ENCODE measurements around the gene IL1B. TPM values are rescaled to one million over a fixed set of nuclear protein-coding genes. Genes with fewer than 3 reads are reported as not detected.

Gene IL1B
- total and polyA plus RNA-seq, 4 experiments from 2014 or later: 0.81 to 1.3 TPM; not detected in 2

GRCh38 chr2:112788653-112789052 lies 47.9 kb downstream of the IL1B start:
- H3K27ac ChIP-seq (ENCODE audit: low read depth, low read length): no peak overlapping the region
- no peaks in the 10 kb centered on the region for H3K4me1 ChIP-seq (ENCODE audit: insufficient read depth, low read length)
- H3K27ac Mint-ChIP-seq: no peak overlapping the region
- H3K4me1 Mint-ChIP-seq: peaks cover 0 to 3% (median 0%) of the 10 kb centered on the region in 4 donors
- no peaks in the 10 kb centered on the region for H3K36me3 ChIP-seq (ENCODE audit: insufficient read depth, low read length)
- no peak overlapping the region for H3K4me3 ChIP-seq (ENCODE audit: low read length in 2 of 2)
- DNase-seq: no peak
- H3K27me3 ChIP-seq (ENCODE audit: insufficient read depth, low read length): no peaks in the 10 kb centered on the region
- H3K9me3 Mint-ChIP-seq: peaks cover 0 to 4% (median 0%) of the 10 kb centered on the region in 8 donors
- ChIA-PET POLR2A (ENCODE audit: partially characterized antibody) (no interaction called here), CTCF (ENCODE audit: partially characterized antibody) (interaction anchor here (1.2 kb wide), 2 partner anchors 39 to 97 kb away, joined by 3 to 4 read pairs; no protein-coding TSS in a partner anchor)
- intact Hi-C loops (cut with micrococcal nuclease): no loop called here
- no peaks in the 10 kb centered on the region for H3K36me3 Mint-ChIP-seq
- no peak overlapping the region for H3K4me3 Mint-ChIP-seq
- H3K9me3 ChIP-seq (ENCODE audit: control insufficient read depth in 1 of 2, low read length in 2 of 2): no peaks in the 10 kb centered on the region
- peaks cover 3 to 9% of the 10 kb centered on the region in 2 donors for H3K27me3 Mint-ChIP-seq

- no peak for DNase-seq
- no peak overlapping the region for H3K4me3 ChIP-seq (ENCODE audit: low read length in 2 of 2)
- H3K27ac Mint-ChIP-seq: no peak overlapping the region
Observed at GRCh38 chr2:112787729-112788393, 48.7 kb downstream of the IL1B start.

GRCh38 chr2:112787294-112787693 lies 49.3 kb downstream of the IL1B start:
- Histone ChIP-seq H3K27me3 (ENCODE audit: insufficient read depth, low read length) (no peaks in the 10 kb centered on the region), H3K9me3 (ENCODE audit: control insufficient read depth in 1 of 2, low read length in 2 of 2) (no peaks in the 10 kb centered on the region), H3K4me1 (ENCODE audit: insufficient read depth, low read length) (no peaks in the 10 kb centered on the region), H3K27ac (ENCODE audit: low read depth, low read length) (no peak overlapping the region), H3K36me3 (ENCODE audit: insufficient read depth, low read length) (no peaks in the 10 kb centered on the region), H3K4me3 (ENCODE audit: low read length in 2 of 2) (no peak overlapping the region)
- no peaks in the 10 kb centered on the region for H3K36me3 Mint-ChIP-seq
- H3K4me1 Mint-ChIP-seq: peaks cover 0 to 3% (median 0%) of the 10 kb centered on the region in 4 donors
- ChIA-PET CTCF (ENCODE audit: partially characterized antibody) (interaction anchor here (1.1 kb wide), 1 partner anchor 38 kb away, joined by 3 read pairs; no protein-coding TSS in a partner anchor), POLR2A (ENCODE audit: partially characterized antibody) (no interaction called here)
- H3K9me3 Mint-ChIP-seq: peaks cover 0 to 1% (median 0%) of the 10 kb centered on the region in 8 donors
- H3K27me3 Mint-ChIP-seq: peaks cover 3 to 9% of the 10 kb centered on the region in 2 donors
- DNase-seq: no peak
- H3K4me3 Mint-ChIP-seq: no peak overlapping the region
- no peak overlapping the region for H3K27ac Mint-ChIP-seq
- intact Hi-C loops (cut with micrococcal nuclease): no loop called here

More at GRCh38 chr2:112787729-112788393, 48.7 kb downstream of the IL1B start:
- H3K27me3 Mint-ChIP-seq: peaks cover 3 to 9% of the 10 kb centered on the region in 2 donors
- peaks cover 0 to 3% (median 0%) of the 10 kb centered on the region in 4 donors for H3K4me1 Mint-ChIP-seq
- intact Hi-C loops (cut with micrococcal nuclease): no loop called here
- Histone ChIP-seq H3K36me3 (ENCODE audit: insufficient read depth, low read length) (no peaks in the 10 kb centered on the region), H3K27me3 (ENCODE audit: insufficient read depth, low read length) (no peaks in the 10 kb centered on the region), H3K27ac (ENCODE audit: low read depth, low read length) (no peak overlapping the region), H3K4me1 (ENCODE audit: insufficient read depth, low read length) (no peaks in the 10 kb centered on the region), H3K9me3 (ENCODE audit: control insufficient read depth in 1 of 2, low read length in 2 of 2) (no peaks in the 10 kb centered on the region)
- CTCF ChIA-PET (ENCODE audit: partially characterized antibody): interaction anchor here (1.1 kb wide), 1 partner anchor 38 kb away, joined by 3 read pairs; no protein-coding TSS in a partner anchor
- no peak overlapping the region for H3K4me3 Mint-ChIP-seq
- no peaks in the 10 kb centered on the region for H3K36me3 Mint-ChIP-seq
- H3K9me3 Mint-ChIP-seq: peaks cover 0 to 2% (median 0%) of the 10 kb centered on the region in 8 donors
- POLR2A ChIA-PET (ENCODE audit: partially characterized antibody): no interaction called here

GRCh38 chr2:112784199-112785189 lies 52.1 kb downstream of the IL1B start, which contains the start of gene IL1A:
IL1A (minus strand) TSS chr2:112784493; CDS start chr2:112783770, 723 bp downstream.
- peaks cover 3 to 9% of the 10 kb centered on the region in 2 donors for H3K27me3 Mint-ChIP-seq
- intact Hi-C loops (cut with micrococcal nuclease): no loop called here
- ChIA-PET CTCF (ENCODE audit: partially characterized antibody) (interaction anchor here (0.9 to 1.6 kb wide), 3 partner anchors 35 to 101 kb away, joined by 3 to 5 read pairs (median 3); no protein-coding TSS in a partner anchor), POLR2A (ENCODE audit: partially characterized antibody) (no interaction called here)
- DNase-seq: no peak
- no peaks in the 10 kb centered on the region for H3K9me3 ChIP-seq (ENCODE audit: control insufficient read depth in 1 of 2, low read length in 2 of 2)
- H3K4me1 Mint-ChIP-seq: peaks cover 0 to 3% (median 0%) of the 10 kb centered on the region in 4 donors
- no peak within 1 kb of the TSS for H3K27ac ChIP-seq (ENCODE audit: low read depth, low read length)
- no peak within 1 kb of the TSS for H3K4me3 ChIP-seq (ENCODE audit: low read length in 2 of 2)
- H3K27ac Mint-ChIP-seq: no peak within 1 kb of the TSS
- H3K9me3 Mint-ChIP-seq: no peaks in the 10 kb centered on the region
- peak within 1 kb of the TSS in 1 of 8 donors; percentile 7 for H3K4me3 Mint-ChIP-seq
- H3K4me1 ChIP-seq (ENCODE audit: insufficient read depth, low read length): no peaks in the 10 kb centered on the region
- no peaks in the 10 kb centered on the region for H3K27me3 ChIP-seq (ENCODE audit: insufficient read depth, low read length)
- no peaks in the 10 kb centered on the region for H3K36me3 ChIP-seq (ENCODE audit: insufficient read depth, low read length)
- no peaks in the 10 kb centered on the region for H3K36me3 Mint-ChIP-seq

GRCh38 chr2:112783187-112783714 lies 53.3 kb downstream of the IL1B start:
- Mint-ChIP-seq H3K4me3 (no peak overlapping the region), H3K27me3 (peaks cover 3 to 7% of the 10 kb centered on the region in 2 donors), H3K27ac (no peak overlapping the region), H3K36me3 (no peaks in the 10 kb centered on the region), H3K4me1 (peaks cover 0 to 3% (median 0%) of the 10 kb centered on the region in 4 donors), H3K9me3 (no peaks in the 10 kb centered on the region)
- no peaks in the 10 kb centered on the region for H3K4me1 ChIP-seq (ENCODE audit: insufficient read depth, low read length)
- no peak overlapping the region for H3K27ac ChIP-seq (ENCODE audit: low read depth, low read length)
- ChIA-PET POLR2A (ENCODE audit: partially characterized antibody) (no interaction called here), CTCF (ENCODE audit: partially characterized antibody) (interaction anchor here (0.5 to 3.3 kb wide), 4 partner anchors 33 to 115 kb away, joined by 3 to 13 read pairs (median 4); no protein-coding TSS in a partner anchor)
- H3K4me3 ChIP-seq (ENCODE audit: low read length in 2 of 2): no peak overlapping the region
- no peaks in the 10 kb centered on the region for H3K9me3 ChIP-seq (ENCODE audit: control insufficient read depth in 1 of 2, low read length in 2 of 2)
- intact Hi-C loops (cut with micrococcal nuclease): no loop called here
- no peaks in the 10 kb centered on the region for H3K36me3 ChIP-seq (ENCODE audit: insufficient read depth, low read length)
- H3K27me3 ChIP-seq (ENCODE audit: insufficient read depth, low read length): no peaks in the 10 kb centered on the region
- no peak for DNase-seq

- CTCF ChIA-PET (ENCODE audit: partially characterized antibody): interaction anchor here (1.0 to 3.3 kb wide), 2 partner anchors 32 to 104 kb away, joined by 3 to 13 read pairs; no protein-coding TSS in a partner anchor
- POLR2A ChIA-PET (ENCODE audit: partially characterized antibody): no interaction called here
- H3K36me3 Mint-ChIP-seq: no peaks in the 10 kb centered on the region
Observed at GRCh38 chr2:112782234-112782799, 54.3 kb downstream of the IL1B start.

More at GRCh38 chr2:112782234-112782799, 54.3 kb downstream of the IL1B start:
- Histone ChIP-seq H3K27me3 (ENCODE audit: insufficient read depth, low read length) (no peaks in the 10 kb centered on the region), H3K9me3 (ENCODE audit: control insufficient read depth in 1 of 2, low read length in 2 of 2) (no peaks in the 10 kb centered on the region), H3K4me1 (ENCODE audit: insufficient read depth, low read length) (peaks cover 2% of the 10 kb centered on the region), H3K27ac (ENCODE audit: low read depth, low read length) (no peak overlapping the region), H3K4me3 (ENCODE audit: low read length in 2 of 2) (no peak overlapping the region), H3K36me3 (ENCODE audit: insufficient read depth, low read length) (no peaks in the 10 kb centered on the region)
- Mint-ChIP-seq H3K9me3 (no peaks in the 10 kb centered on the region), H3K27ac (no peak overlapping the region), H3K4me1 (peaks cover 6 to 9% (median 6%) of the 10 kb centered on the region in 4 donors), H3K4me3 (no peak overlapping the region), H3K27me3 (peaks cover 3 to 7% of the 10 kb centered on the region in 2 donors)
- DNase-seq: no peak
- intact Hi-C loops (cut with micrococcal nuclease): no loop called here
